ENCODE results near the gene ZMIZ1. TPM values are rescaled to one million over a fixed set of nuclear protein-coding genes. Genes with fewer than 3 reads are reported as not detected.

Gene ZMIZ1
- total and polyA plus RNA-seq, 7 experiments from 2014 or later: 1.8 to 57.2 (median 14.2) TPM

DNA sequence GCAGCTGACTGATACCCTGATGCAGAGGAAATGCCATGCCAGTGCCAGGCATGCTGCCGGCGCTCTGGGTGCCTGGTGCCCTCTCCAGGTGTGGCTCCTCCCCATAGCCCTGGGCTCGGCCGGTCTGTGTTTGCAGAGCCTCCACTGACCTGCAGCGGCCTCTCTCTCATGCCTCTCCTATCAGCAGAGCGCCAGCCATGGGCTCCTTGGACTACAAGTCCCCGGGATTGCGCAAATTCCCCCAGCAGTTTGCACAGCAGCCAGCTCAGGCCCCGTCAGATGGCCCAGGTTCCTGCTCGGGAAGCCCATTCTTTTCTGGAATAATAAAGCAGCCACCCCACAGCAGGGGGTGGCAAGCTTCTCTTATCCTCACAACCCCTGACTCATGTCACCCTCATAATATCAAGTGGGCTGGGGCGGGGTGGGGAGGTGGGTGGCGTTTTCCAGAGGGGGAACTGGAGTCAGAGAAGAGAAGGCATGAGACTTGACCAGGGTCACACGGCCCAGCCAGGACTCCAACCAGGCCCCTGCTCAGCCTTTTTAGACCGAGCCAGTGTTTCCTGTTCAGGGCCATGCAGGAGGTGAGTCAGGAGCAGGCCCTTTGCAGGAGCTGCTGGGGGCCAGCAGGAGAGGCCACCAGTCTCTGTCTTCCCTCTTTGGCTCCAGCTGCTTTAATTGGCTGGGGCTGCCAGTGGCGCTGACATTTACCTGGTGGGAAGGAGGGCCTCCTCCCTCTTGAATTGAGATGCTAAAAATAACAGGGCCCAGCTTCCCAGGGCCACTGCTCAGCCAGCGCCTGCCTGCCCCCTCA is 58.6 kb downstream of the ZMIZ1 start:
- Histone ChIP-seq H3K27me3 (ENCODE audit: control insufficient read depth in 2 of 2, insufficient read depth in 2 of 2, low read length in 2 of 2) (no peaks in the 10 kb centered on the region), H3K36me3 (ENCODE audit: control insufficient read depth in 2 of 3, insufficient read depth in 3 of 3, low read length in 3 of 3) (peaks cover 0 to 3% (median 2%) of the 10 kb centered on the region in 3 experiments), H3K4me3 (ENCODE audit: low read length) (no peak overlapping the region), H3K4me1 (ENCODE audit: control insufficient read depth in 2 of 2, insufficient read depth in 2 of 2, low read length in 2 of 2) (peaks cover 0 to 5% of the 10 kb centered on the region in 2 donors), H3K9me3 (ENCODE audit: control insufficient read depth in 2 of 3, low read length in 3 of 3) (no peaks in the 10 kb centered on the region), H3K27ac (ENCODE audit: low read depth, low read length) (no peak overlapping the region)
- H3K36me3 Mint-ChIP-seq: peaks cover 0 to 8% (median 0%) of the 10 kb centered on the region in 5 donors
- no peaks in the 10 kb centered on the region for H3K9me3 Mint-ChIP-seq
- intact Hi-C loops (cut with micrococcal nuclease): no loop called here
- ATAC-seq: peak; percentile 61
- peaks cover 4 to 29% (median 16%) of the 10 kb centered on the region in 7 donors for H3K4me1 Mint-ChIP-seq
- DNase-seq: no peak
- H3K4me3 Mint-ChIP-seq: no peak overlapping the region
- H3K27me3 Mint-ChIP-seq: no peaks in the 10 kb centered on the region
- ChIA-PET CTCF (no interaction called here), POLR2A (no interaction called here)
- H3K27ac Mint-ChIP-seq: peak overlapping the region in 1 of 9 donors; percentile 65

DNA sequence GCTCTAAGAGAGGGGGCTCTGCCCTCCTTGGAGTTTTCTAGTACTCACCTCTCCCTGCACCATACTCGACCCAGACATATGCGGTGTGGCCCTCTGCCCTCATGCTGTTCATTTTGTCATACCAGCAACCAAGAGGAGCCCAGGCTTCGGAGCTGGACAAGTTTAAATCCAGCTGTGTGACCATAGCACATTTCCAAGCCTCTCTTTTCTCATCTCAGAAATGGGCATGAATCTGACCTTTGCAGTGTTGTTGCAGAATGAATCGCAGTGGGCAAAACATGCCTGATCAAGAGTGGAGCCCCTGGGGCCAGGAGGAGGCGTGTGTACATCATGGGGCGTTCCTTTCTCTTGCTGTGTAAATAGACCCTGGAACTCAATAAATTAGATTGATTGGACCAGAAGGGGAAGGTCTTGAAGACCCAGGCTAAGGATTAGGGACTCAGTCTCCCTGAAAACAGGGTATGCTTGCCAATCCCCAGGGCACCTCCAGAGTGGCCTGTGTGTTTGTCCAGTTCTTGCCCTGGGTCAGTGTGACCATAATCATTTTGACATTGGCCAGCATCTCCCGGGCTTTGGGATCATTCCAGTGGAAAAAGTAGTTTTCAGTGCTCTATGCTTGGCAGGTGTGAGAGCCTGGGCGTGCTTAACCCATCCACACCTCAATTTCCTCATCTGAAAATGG is 59.6 kb downstream of the ZMIZ1 start:
- Histone ChIP-seq H3K27me3 (ENCODE audit: control insufficient read depth in 2 of 2, insufficient read depth in 2 of 2, low read length in 2 of 2) (no peaks in the 10 kb centered on the region), H3K9me3 (ENCODE audit: control insufficient read depth in 2 of 3, low read length in 3 of 3) (no peaks in the 10 kb centered on the region), H3K4me1 (ENCODE audit: control insufficient read depth in 2 of 2, insufficient read depth in 2 of 2, low read length in 2 of 2) (peaks cover 0 to 5% of the 10 kb centered on the region in 2 donors), H3K4me3 (ENCODE audit: low read length) (no peak overlapping the region), H3K36me3 (ENCODE audit: control insufficient read depth in 2 of 3, insufficient read depth in 3 of 3, low read length in 3 of 3) (peaks cover 0 to 3% (median 0%) of the 10 kb centered on the region in 3 experiments), H3K27ac (ENCODE audit: low read depth, low read length) (no peak overlapping the region)
- H3K36me3 Mint-ChIP-seq: peaks cover 0 to 6% (median 0%) of the 10 kb centered on the region in 5 donors
- H3K27ac Mint-ChIP-seq: peak overlapping the region in 5 of 9 donors; percentile 5 to 72 (median 38)
- H3K4me3 Mint-ChIP-seq: no peak overlapping the region
- peaks cover 4 to 29% (median 17%) of the 10 kb centered on the region in 7 donors for H3K4me1 Mint-ChIP-seq
- DNase-seq: no peak
- no peaks in the 10 kb centered on the region for H3K27me3 Mint-ChIP-seq
- ChIA-PET CTCF (no interaction called here), POLR2A (no interaction called here)
- no peaks in the 10 kb centered on the region for H3K9me3 Mint-ChIP-seq
- ATAC-seq: no peak
- intact Hi-C loops (cut with micrococcal nuclease): no loop called here

DNA sequence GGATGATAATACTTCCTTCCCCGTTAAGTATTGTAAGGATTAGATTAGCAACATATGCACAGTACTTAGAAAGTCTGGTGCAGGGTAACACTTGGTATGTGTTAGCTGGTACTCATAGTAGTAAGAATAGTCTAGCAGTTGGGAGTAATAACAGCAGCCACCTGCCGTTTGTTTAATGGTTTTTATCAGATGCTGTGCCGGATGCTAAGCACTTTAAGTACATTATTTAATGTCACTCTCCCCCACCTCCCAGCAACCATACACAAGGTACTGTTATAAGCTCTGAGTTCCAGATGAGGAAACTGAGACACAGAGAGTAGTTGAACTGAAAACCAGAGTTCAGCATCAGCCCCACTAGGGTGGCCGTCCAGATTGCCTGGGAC is 60.1 kb downstream of the ZMIZ1 start:
- Histone ChIP-seq H3K4me3 (ENCODE audit: low read length) (no peak overlapping the region), H3K36me3 (ENCODE audit: control insufficient read depth in 2 of 3, insufficient read depth in 3 of 3, low read length in 3 of 3) (no peaks in the 10 kb centered on the region), H3K27me3 (ENCODE audit: control insufficient read depth in 2 of 2, insufficient read depth in 2 of 2, low read length in 2 of 2) (no peaks in the 10 kb centered on the region), H3K27ac (ENCODE audit: low read depth, low read length) (no peak overlapping the region), H3K9me3 (ENCODE audit: control insufficient read depth in 2 of 3, low read length in 3 of 3) (no peaks in the 10 kb centered on the region), H3K4me1 (ENCODE audit: control insufficient read depth in 2 of 2, insufficient read depth in 2 of 2, low read length in 2 of 2) (peaks cover 0 to 5% of the 10 kb centered on the region in 2 donors)
- Mint-ChIP-seq H3K9me3 (no peaks in the 10 kb centered on the region), H3K27me3 (no peaks in the 10 kb centered on the region), H3K27ac (peak overlapping the region in 2 of 9 donors; percentile 43 to 72), H3K4me1 (peaks cover 4 to 31% (median 20%) of the 10 kb centered on the region in 7 donors), H3K4me3 (no peak overlapping the region), H3K36me3 (peaks cover 0 to 6% (median 0%) of the 10 kb centered on the region in 5 donors)
- DNase-seq (no peak), ATAC-seq (no peak)
- intact Hi-C loops (cut with micrococcal nuclease): no loop called here
- POLR2A ChIA-PET: no interaction called here
- CTCF ChIA-PET: no interaction called here

GRCh38 chr10:79129361-79129997 is 60.7 kb downstream of the ZMIZ1 start:
- peak overlapping the region in 2 of 9 donors; percentile 42 to 65 for H3K27ac Mint-ChIP-seq
- CTCF ChIA-PET: no interaction called here
- ATAC-seq: no peak
- POLR2A ChIA-PET: no interaction called here
- Histone ChIP-seq H3K4me1 (ENCODE audit: control insufficient read depth in 2 of 2, insufficient read depth in 2 of 2, low read length in 2 of 2) (peaks cover 0 to 5% of the 10 kb centered on the region in 2 donors), H3K9me3 (ENCODE audit: control insufficient read depth in 2 of 3, low read length in 3 of 3) (no peaks in the 10 kb centered on the region), H3K36me3 (ENCODE audit: control insufficient read depth in 2 of 3, insufficient read depth in 3 of 3, low read length in 3 of 3) (no peaks in the 10 kb centered on the region), H3K4me3 (ENCODE audit: low read length) (no peak overlapping the region), H3K27me3 (ENCODE audit: control insufficient read depth in 2 of 2, insufficient read depth in 2 of 2, low read length in 2 of 2) (no peaks in the 10 kb centered on the region), H3K27ac (ENCODE audit: low read depth, low read length) (no peak overlapping the region)
- intact Hi-C loops (cut with micrococcal nuclease): no loop called here
- peaks cover 0 to 4% (median 0%) of the 10 kb centered on the region in 5 donors for H3K36me3 Mint-ChIP-seq
- no peaks in the 10 kb centered on the region for H3K9me3 Mint-ChIP-seq
- H3K4me1 Mint-ChIP-seq: peaks cover 2 to 33% (median 21%) of the 10 kb centered on the region in 7 donors
- H3K27me3 Mint-ChIP-seq: no peaks in the 10 kb centered on the region
- no peak overlapping the region for H3K4me3 Mint-ChIP-seq
- DNase-seq: no peak

DNA sequence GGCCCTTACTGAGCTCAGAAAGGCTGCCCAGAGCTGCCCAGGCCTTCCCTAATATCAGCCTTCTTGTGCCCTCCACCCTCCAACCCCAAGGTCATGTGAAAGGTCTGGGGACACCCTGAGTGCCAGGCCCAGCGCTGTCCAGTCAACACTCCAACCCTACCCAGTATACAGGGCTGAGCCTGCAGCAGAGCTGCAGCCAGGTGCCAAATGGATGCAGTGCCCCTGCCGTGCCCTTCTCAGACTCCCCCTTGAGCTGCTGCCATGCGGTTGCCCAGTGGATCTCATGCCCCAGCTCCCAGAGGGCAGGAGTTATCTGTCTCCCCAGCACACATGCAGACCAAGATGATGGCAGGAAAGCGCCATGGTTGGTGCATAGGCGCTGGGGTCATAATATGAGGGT is 61.5 kb downstream of the ZMIZ1 start:
- Histone ChIP-seq H3K4me1 (ENCODE audit: control insufficient read depth in 2 of 2, insufficient read depth in 2 of 2, low read length in 2 of 2) (peaks cover 0 to 5% of the 10 kb centered on the region in 2 donors), H3K27ac (ENCODE audit: low read depth, low read length) (no peak overlapping the region), H3K9me3 (ENCODE audit: control insufficient read depth in 2 of 3, low read length in 3 of 3) (no peaks in the 10 kb centered on the region), H3K36me3 (ENCODE audit: control insufficient read depth in 2 of 3, insufficient read depth in 3 of 3, low read length in 3 of 3) (no peaks in the 10 kb centered on the region), H3K27me3 (ENCODE audit: control insufficient read depth in 2 of 2, insufficient read depth in 2 of 2, low read length in 2 of 2) (no peaks in the 10 kb centered on the region), H3K4me3 (ENCODE audit: low read length) (no peak overlapping the region)
- CTCF ChIA-PET: no interaction called here
- H3K4me3 Mint-ChIP-seq: no peak overlapping the region
- no peaks in the 10 kb centered on the region for H3K36me3 Mint-ChIP-seq
- ATAC-seq (no peak), DNase-seq (no peak)
- H3K27ac Mint-ChIP-seq: peak overlapping the region in 4 of 9 donors; percentile 2 to 70 (median 54)
- intact Hi-C loops (cut with micrococcal nuclease): no loop called here
- no peaks in the 10 kb centered on the region for H3K9me3 Mint-ChIP-seq
- POLR2A ChIA-PET: interaction anchor here (0.6 kb wide), 1 partner anchor 164 kb away, joined by 3 read pairs; no protein-coding TSS in a partner anchor
- H3K27me3 Mint-ChIP-seq: no peaks in the 10 kb centered on the region
- H3K4me1 Mint-ChIP-seq: peaks cover 0 to 36% (median 21%) of the 10 kb centered on the region in 7 donors

DNA sequence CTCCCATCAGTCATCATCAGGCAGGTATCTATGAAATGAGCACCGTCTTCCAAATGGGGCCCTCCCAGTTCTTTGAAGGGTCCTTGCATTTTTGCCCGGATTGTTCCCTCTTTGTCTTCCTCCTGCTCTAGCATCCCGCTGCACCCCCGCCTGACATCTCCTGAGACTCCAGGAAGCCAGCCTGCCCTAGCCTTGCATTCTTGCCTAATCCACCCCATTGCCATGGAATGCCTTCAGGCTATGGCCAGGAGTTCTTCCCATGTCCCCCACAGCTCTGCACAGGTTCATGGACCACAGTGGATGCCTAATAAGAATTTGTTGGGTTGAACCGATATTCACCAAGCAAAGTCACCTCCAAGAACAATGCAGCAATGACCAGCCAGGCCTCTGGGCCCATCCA is 62.1 kb downstream of the ZMIZ1 start:
- Mint-ChIP-seq H3K27me3 (no peaks in the 10 kb centered on the region), H3K4me3 (no peak overlapping the region), H3K36me3 (no peaks in the 10 kb centered on the region), H3K4me1 (peaks cover 2 to 39% (median 24%) of the 10 kb centered on the region in 7 donors), H3K9me3 (no peaks in the 10 kb centered on the region), H3K27ac (peak overlapping the region in 4 of 9 donors; percentile 13 to 43 (median 29))
- Histone ChIP-seq H3K27ac (ENCODE audit: low read depth, low read length) (no peak overlapping the region), H3K27me3 (ENCODE audit: control insufficient read depth in 2 of 2, insufficient read depth in 2 of 2, low read length in 2 of 2) (no peaks in the 10 kb centered on the region), H3K36me3 (ENCODE audit: control insufficient read depth in 2 of 3, insufficient read depth in 3 of 3, low read length in 3 of 3) (no peaks in the 10 kb centered on the region), H3K4me1 (ENCODE audit: control insufficient read depth in 2 of 2, insufficient read depth in 2 of 2, low read length in 2 of 2) (peaks cover 2 to 9% of the 10 kb centered on the region in 2 donors), H3K4me3 (ENCODE audit: low read length) (no peak overlapping the region), H3K9me3 (ENCODE audit: control insufficient read depth in 2 of 3, low read length in 3 of 3) (no peaks in the 10 kb centered on the region)
- ChIA-PET CTCF (no interaction called here), POLR2A (interaction anchor here (0.6 kb wide), 1 partner anchor 165 kb away, joined by 3 read pairs; no protein-coding TSS in a partner anchor)
- ATAC-seq: no peak
- intact Hi-C loops (cut with micrococcal nuclease): no loop called here
- DNase-seq: no peak
